ENCODE results near the gene KCNK17.

The KCNK17 gene

GRCh38 chr6:39303425-39304153 lies 10.6 kb downstream of the KCNK17 start:
- DNase-seq (ENCODE audit: low read depth), result no peak

GRCh38 chr6:39302669-39303424 lies 11.4 kb downstream of the KCNK17 start:
- no peak overlapping the region for H3K4me3 ChIP-seq (ENCODE audit: low read depth, low read length)
- peak; percentile 91 for TF ChIP-seq CTCF (IDR thresholded peaks at IDR 0.05; ENCODE audit: low read depth, low read length, missing control alignments)
- DNase-seq (ENCODE audit: low read depth), result peak; percentile 31

More at GRCh38 chr6:39303425-39304153, 10.6 kb downstream of the KCNK17 start:
- no peak overlapping the region for H3K4me3 ChIP-seq (ENCODE audit: low read depth, low read length)
- TF ChIP-seq CTCF (IDR thresholded peaks at IDR 0.05; ENCODE audit: low read depth, low read length, missing control alignments), result no peak

GRCh38 chr6:39302011-39302410 lies 12.2 kb downstream of the KCNK17 start:
- H3K4me3 ChIP-seq (ENCODE audit: low read depth, low read length), result no peak overlapping the region
- no peak for TF ChIP-seq CTCF (IDR thresholded peaks at IDR 0.05; ENCODE audit: low read depth, low read length, missing control alignments)
- no peak for DNase-seq (ENCODE audit: low read depth)

GRCh38 chr6:39301606-39302005 lies 12.6 kb downstream of the KCNK17 start:
- no peak for DNase-seq (ENCODE audit: low read depth)
- TF ChIP-seq CTCF (IDR thresholded peaks at IDR 0.05; ENCODE audit: low read depth, low read length, missing control alignments), result peak; percentile 54
- no peak overlapping the region for H3K4me3 ChIP-seq (ENCODE audit: low read depth, low read length)

- DNase-seq (ENCODE audit: low read depth), result no peak
- no peak overlapping the region for H3K4me3 ChIP-seq (ENCODE audit: low read depth, low read length)
- TF ChIP-seq CTCF (IDR thresholded peaks at IDR 0.05; ENCODE audit: low read depth, low read length, missing control alignments), result no peak
Observed at GRCh38 chr6:39300739-39301138, 13.5 kb downstream of the KCNK17 start.

GRCh38 chr6:39298061-39298460 lies 16.2 kb downstream of the KCNK17 start:
- DNase-seq (ENCODE audit: low read depth), result no peak
- no peak overlapping the region for H3K4me3 ChIP-seq (ENCODE audit: low read depth, low read length)
- TF ChIP-seq CTCF (IDR thresholded peaks at IDR 0.05; ENCODE audit: low read depth, low read length, missing control alignments), result no peak

Data from GM12864 (cell line).